Thyroid gland (tissue), 4 donors: ENCODE data around the gene MYLK3. TPM values are rescaled to one million over a fixed set of nuclear protein-coding genes. Genes with fewer than 3 reads are reported as not detected.
"Not testable (repeated sequence)": the region's sequence is repeated elsewhere in the genome, so short reads cannot be mapped to it uniquely, and the experiment has no call there.

Experiments used
- DNase-seq, 2 donors: peaks; one replicate each; pipeline ENCODE4 v3.0.0-alpha.2; 2019
- H3K27ac ChIP-seq, 3 donors: fragments of 200-600 bp; sonication (generic); 1 replicate in 2 of 3; 2 replicates in 1 of 3; pipeline ENCODE4 v1.5.1; 2016 to 2019; ENCODE audit warnings: mild to moderate bottlenecking in 1 of 3, moderate library complexity in 1 of 3
- H3K27me3 ChIP-seq: fragments of 200-600 bp; sonication (generic); one replicate; pipeline ENCODE4 v1.5.1; 2019
- H3K36me3 ChIP-seq, 2 donors: fragments of 200-600 bp; sonication (generic); one replicate each; pipeline ENCODE4 v1.5.1; 2016 to 2019
- H3K4me1 ChIP-seq, 2 donors: fragments of 200-600 bp; sonication (generic); one replicate each; pipeline ENCODE4 v1.5.1; 2017 to 2019
- H3K4me3 ChIP-seq, 3 donors: fragments of 200-600 bp; sonication (generic); replicated peaks in 1 of 3; 1 replicate in 2 of 3; 2 replicates in 1 of 3; pipeline ENCODE4 v1.5.1; 2016; ENCODE audit warnings: mild to moderate bottlenecking in 1 of 3
- H3K9me3 ChIP-seq: fragments of 200-600 bp; sonication (generic); one replicate; pipeline ENCODE4 v1.5.1; 2017
- CTCF ChIP-seq, 6 experiments: fragments of 200-600 bp in 3 of 6; fragments of 450-650 bp in 3 of 6; sonication (generic) in 3 of 6; IDR thresholded peaks; one replicate each; pipeline ENCODE4 v1.5.1; 2016 to 2019; ENCODE audit warnings: antibody characterized with exemption in 6 of 6, mild to moderate bottlenecking in 2 of 6, inconsistent platforms in 1 of 6, moderate library complexity in 1 of 6
- POLR2A ChIP-seq, 2 donors: fragments of 450-650 bp; IDR thresholded peaks; one replicate each; pipeline ENCODE4 v1.6.1; 2017; ENCODE audit warnings: antibody characterized with exemption in 2 of 2, mild to moderate bottlenecking in 2 of 2, moderate library complexity in 1 of 2
- WGBS, 2 donors: methylation state at CpG; one replicate each; pipeline ENCODE4 v1.1.5; 2017; 5-methylcytosine and 5-hydroxymethylcytosine counted together
- intact Hi-C: fragments of 100-400 bp; cut with DNase I; formaldehyde crosslinking; loops from one replicate; pipeline ENCODE4 v1.15.1; 2023
- total RNA-seq, 4 donors: library from RNA; depleted of rRNA; stranded (reverse); fragments of >200 nt; gene quantifications; one replicate each; pipeline ENCODE4 v1.2.3, GENCODE V29; 2016

Gene MYLK3
- total RNA-seq, 4 donors from 2014 or later = 0.10 to 0.27 (median 0.11) TPM; not detected in 1

DNA sequence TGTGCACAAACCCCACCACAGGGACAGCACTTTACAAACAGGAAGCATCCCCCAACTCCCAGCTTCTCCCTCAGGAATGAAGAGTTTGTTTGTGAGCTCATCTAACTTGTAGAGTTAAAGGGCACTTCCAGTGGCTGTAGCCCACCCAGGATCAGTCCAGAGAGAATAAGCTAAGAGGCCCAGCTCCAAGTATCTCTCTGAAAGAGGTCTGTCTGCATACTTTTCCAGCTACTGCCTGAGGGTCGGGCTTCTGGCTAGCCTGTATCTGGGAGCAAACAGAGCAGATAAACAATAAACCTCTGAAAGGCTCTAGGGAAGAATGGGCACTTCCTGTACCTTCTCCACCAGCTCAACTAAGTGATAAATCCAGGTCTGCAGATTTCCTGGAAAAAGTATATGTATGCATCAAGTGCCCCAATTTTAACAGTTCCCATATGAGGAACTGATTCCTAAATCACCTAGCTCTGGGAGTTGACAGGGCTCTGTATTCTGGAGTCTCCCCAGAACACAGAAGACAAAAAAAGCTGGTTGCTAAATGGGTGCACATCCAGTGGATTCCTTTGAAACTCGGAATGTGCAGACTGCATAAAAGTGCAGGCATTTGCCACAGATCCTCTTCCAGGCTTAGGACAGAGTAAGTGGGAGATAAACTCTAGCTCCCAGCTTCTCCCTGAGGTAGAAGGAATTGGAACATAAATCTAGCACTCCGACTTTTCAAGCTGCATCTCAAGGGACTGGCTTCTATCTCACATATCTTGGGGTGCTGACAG, 37.1 kb upstream of the MYLK3 start:
- Histone ChIP-seq H3K4me3 (no peak overlapping the region), H3K9me3 (no peaks in the 10 kb centered on the region), H3K27ac (no peak overlapping the region), H3K27me3 (no peaks in the 10 kb centered on the region), H3K4me1 (peaks cover 0 to 4% of the 10 kb centered on the region in 2 donors), H3K36me3 (no peaks in the 10 kb centered on the region)
- TF ChIP-seq POLR2A (IDR thresholded peaks at IDR 0.05) = no peak
- no peak for TF ChIP-seq CTCF (IDR thresholded peaks at IDR 0.05)
- intact Hi-C loops = no loop called here
- no peak for DNase-seq
- WGBS, 2 donors = 51 to 60% methylated on average over 3 of the region's 3 CpGs

DNA sequence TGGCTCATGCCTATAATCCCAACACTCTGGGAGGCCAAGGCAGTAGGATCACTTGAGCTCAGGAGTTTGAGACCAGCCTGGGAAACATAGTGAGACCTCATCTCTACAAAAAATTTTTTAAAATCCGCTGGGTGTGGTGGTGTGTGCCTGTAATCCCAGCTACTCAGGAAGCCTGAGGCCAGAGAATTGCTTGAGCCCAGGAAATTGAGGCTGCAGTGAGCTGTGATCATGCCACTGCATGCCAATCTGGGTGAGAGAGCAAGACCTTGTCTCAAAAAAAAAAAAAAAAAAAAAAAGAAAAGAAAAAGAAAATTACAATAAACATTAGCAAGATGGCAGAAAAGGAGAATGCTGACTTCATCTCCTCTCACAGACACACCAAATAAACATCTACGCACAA, 36.4 kb upstream of the MYLK3 start:
- H3K4me1 ChIP-seq, DNase-seq, H3K4me3 ChIP-seq, H3K27me3 ChIP-seq, H3K27ac ChIP-seq, H3K36me3 ChIP-seq, intact Hi-C loops, H3K9me3 ChIP-seq: not testable (repeated sequence)
- WGBS, 2 donors = 83 to 89% methylated on average over 2 of the region's 2 CpGs

DNA sequence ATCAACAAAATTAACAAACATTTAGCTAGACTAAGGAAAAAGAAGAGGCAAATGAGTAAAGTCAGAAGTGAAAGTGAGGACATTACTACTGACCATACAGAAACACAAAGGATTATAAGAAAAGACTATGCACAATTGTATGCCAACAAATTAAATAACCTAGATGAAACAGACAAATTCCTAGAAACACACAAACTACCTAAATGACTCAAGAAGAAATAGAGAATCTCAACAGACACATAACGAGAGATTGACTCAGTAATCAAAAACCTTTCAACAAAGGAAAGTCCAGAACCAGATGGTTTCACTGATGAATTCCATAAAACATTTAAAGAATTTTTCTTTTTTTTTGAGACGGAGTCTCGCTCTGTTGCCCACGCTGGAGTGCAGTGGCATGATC, 35.7 kb upstream of the MYLK3 start:
- intact Hi-C loops = no loop called here

GRCh38 chr16:46782320-46782719, 34.2 kb upstream of the MYLK3 start:
- Histone ChIP-seq H3K4me1 (no peaks in the 10 kb centered on the region), H3K36me3 (no peaks in the 10 kb centered on the region), H3K27ac (no peak overlapping the region), H3K27me3 (no peaks in the 10 kb centered on the region), H3K9me3 (no peaks in the 10 kb centered on the region), H3K4me3 (no peak overlapping the region)
- intact Hi-C loops = no loop called here
- WGBS, 2 donors = 94% methylated on average over 2 of the region's 2 CpGs
- DNase-seq = no peak
- TF ChIP-seq CTCF (IDR thresholded peaks at IDR 0.05) (no peak), POLR2A (IDR thresholded peaks at IDR 0.05) (no peak)

More for the DNA sequence above, 35.7 kb upstream of the MYLK3 start:
- no peak overlapping the region for H3K4me3 ChIP-seq
- no peak for TF ChIP-seq CTCF (IDR thresholded peaks at IDR 0.05)
- no peak for TF ChIP-seq POLR2A (IDR thresholded peaks at IDR 0.05)
- H3K4me1 ChIP-seq = no peaks in the 10 kb centered on the region
- H3K27me3 ChIP-seq = no peaks in the 10 kb centered on the region
- no peak for DNase-seq
- H3K36me3 ChIP-seq = no peaks in the 10 kb centered on the region
- WGBS, 2 donors = 89 to 91% methylated on average over 4 of the region's 4 CpGs
- no peaks in the 10 kb centered on the region for H3K9me3 ChIP-seq
- H3K27ac ChIP-seq = no peak overlapping the region

- Histone ChIP-seq H3K27ac (no peak overlapping the region), H3K9me3 (no peaks in the 10 kb centered on the region), H3K4me3 (no peak overlapping the region), H3K4me1 (no peaks in the 10 kb centered on the region), H3K27me3 (no peaks in the 10 kb centered on the region), H3K36me3 (no peaks in the 10 kb centered on the region)
- 78 to 80% methylated on average over 5 to 6 of the region's 12 CpGs for WGBS, 2 donors
- no peak for DNase-seq
- TF ChIP-seq POLR2A (IDR thresholded peaks at IDR 0.05) (no peak), CTCF (IDR thresholded peaks at IDR 0.05) (no peak)
- intact Hi-C loops = no loop called here
These were observed 29.7 kb upstream of the MYLK3 start for GRCh38 chr16:46777804-46778203.
